NK-92 treated with Interleukin-12 subunit alpha and Interleukin-12 subunit beta, amount 100 ng/mL, for 24 hours (cell line): ENCODE measurements around the gene OGDH.
"Not testable (repeated sequence)": the region's sequence is repeated elsewhere in the genome, so short reads cannot be mapped to it uniquely, and the experiment has no call there.

Source experiments
- DNase-seq: peaks from one replicate; lab custom pipeline; 2025; lab: John Stamatoyannopoulos, UW

The OGDH gene

GRCh38 chr7:44606341-44607140 lies at the start of gene OGDH:
Gene OGDH (plus strand): TSS chr7:44606627. CDS start chr7:44624344, 17,717 bp downstream.
- peak; percentile 94 for DNase-seq

DNA sequence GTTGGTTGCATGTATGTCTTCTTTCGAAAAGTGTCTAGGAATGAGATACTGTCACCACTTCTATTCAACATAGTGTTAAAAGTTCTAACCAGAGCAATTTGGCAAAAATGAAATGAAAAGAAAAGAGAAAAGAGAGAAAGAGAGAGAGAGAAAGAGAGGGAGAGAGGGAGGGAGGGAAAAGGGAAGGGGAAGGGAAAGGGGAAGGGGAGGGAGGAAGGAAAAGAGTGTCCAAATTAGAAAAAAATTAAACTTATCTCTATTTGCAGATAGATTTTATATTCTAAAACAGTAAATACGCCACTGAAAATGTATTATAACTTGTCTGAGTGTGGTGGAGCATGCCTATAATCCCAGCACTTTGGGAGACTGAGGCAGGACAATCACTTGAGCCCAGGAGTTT lies 48.9 kb upstream of the OGDH start:
- DNase-seq: no peak

GRCh38 chr7:44559485-44559884 lies 46.9 kb upstream of the OGDH start:
- no peak for DNase-seq

- no peak for DNase-seq
Measured at GRCh38 chr7:44561481-44561880, 44.9 kb upstream of the OGDH start.

DNA sequence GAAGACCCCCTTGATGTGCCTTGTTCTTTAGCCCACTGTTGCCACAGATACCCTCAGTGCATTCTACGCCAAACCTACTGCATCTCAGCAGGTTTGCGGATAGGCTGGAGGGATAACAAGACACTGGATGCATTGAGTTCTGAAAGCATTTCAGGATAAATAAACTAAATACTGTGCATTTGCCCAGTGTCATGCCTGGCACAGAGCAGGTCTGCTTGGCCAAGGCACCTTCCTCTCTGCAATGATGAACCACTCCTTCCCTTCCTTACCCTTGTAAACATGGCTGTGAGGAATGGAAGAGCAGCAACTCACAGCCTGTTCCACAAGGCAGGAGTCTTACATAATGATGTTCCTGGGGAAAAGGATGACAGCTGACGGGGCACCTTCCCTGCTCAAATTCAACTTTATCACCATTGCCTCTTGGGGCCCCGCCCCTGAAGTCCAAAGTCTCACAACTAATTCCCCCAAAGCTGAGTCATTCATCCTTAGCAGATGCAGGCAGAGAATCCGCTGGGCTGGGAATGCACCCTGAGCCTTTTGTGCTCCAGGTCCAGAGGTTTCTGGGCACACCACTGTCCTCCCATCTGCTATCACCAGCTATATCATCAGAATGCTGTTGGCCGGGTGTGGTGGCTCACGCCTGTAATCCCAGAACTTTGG lies 44.3 kb upstream of the OGDH start:
- DNase-seq: no peak

DNA sequence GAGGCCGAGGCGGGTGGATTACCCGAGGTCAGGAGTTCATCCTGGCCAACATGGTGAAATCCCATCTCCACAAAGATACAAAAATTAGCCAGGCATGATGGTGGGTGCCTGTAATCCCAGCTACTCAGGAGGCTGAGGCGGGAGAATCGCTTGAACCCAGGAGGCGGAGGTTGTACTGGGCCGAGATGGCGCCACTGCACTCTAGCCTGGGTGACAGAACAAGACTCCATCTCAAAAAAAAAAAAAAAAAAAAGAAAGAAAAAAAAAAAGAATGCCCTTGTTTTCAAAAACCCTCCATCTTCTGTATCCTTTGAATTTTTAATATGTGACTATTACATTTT lies 43.8 kb upstream of the OGDH start:
- not testable (repeated sequence) for DNase-seq

DNA sequence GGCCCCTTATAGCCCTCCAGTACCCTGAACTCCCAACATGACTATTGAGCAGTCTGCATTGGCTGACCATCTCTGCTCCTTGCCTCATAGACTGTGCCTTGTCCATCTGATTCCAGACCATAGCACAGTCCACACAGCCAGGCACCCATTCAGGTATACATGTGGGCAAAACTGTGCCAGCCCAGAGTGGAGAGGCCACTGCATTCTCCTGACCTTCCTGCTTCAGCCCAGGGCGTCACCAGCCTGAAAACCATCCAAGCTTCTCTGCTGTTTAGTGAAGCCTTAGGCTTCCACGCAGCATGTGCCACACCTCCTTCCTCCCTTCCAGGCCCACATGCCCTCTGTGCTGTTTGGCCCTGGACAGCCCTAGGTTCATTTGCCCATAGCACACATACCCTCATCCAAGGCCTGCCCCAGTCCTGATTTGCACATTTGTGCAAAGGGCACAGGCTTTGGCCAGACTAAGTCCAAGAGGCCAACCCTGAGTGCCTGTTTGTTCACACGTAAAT lies 43.2 kb upstream of the OGDH start:
- DNase-seq: no peak

DNA sequence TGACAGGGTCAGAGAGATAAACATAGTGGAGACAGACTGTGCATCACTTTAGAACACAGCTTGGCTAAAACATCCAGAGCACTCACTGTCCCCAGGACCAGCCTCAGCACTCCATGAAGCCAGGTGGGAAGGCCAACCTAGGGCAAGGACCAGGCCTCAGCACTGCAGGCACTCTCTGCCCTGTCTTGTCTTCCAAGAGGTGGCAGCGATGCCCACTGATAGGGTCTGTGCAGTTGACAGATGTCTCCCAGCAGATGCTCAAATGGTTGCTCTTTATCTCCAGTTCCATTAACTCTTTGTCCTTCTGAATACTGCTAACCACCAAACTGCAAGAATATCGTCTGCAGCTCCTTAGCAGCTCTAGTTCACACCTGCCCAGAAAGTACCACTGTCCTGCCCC lies 41.8 kb upstream of the OGDH start:
- no peak for DNase-seq

GRCh38 chr7:44565097-44565794 lies 41.2 kb upstream of the OGDH start:
- DNase-seq: no peak

DNA sequence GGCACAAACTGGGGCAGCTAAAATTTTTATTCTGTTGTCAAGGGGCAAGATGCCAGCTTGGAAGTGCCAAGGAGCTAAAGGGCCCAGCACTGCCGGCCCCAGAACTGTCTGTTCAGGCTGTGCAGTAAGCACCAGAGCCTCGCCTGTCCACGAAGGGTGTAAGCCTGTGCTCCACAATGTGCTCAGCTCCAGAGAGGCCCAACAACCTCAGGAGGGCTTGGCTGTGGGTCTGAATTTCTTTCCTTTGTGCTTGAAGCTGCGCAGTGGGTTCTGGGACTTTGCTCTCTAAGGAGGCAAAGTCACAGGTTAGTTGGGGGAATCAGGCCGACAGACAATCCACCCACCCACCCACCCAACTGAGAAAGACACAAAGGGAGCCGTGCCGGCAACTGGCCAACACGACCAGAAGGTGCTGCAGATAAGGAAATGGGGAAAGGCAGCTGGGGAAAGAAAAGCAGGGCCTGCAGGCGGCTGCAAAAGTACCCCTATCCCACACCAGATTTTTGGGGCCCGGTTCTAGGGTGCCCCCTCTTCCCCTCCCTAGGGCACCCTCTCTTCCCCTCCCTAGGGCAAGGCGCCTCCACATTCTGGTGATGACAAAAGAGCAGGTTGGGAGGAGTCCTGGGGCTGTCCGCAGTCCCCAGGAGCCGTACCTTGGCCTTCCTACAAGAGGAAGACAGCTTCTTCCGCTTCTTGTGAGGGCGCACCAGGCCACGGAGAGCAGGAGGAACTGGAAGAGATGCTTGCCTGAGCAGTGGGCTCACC lies 40.5 kb upstream of the OGDH start:
- no peak for DNase-seq

DNA sequence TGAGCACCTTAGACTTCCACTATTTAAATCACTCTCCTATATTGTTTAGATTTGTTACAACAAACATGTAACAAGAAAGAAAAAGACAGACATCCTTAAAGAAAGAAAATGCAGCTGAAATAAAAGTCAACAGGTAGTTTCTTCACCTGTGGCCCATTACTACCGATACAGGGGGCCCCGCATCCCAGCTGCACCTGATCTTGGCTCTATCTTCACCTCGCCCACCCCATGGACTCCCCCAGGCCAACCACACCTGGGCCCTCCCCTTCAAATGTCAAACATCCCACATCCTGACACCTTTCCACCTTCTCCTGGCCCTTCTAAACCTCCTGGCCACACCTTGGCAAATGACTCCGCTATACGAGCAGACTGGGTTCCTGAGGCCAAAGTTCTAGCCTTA lies 39.7 kb upstream of the OGDH start:
- no peak for DNase-seq

DNA sequence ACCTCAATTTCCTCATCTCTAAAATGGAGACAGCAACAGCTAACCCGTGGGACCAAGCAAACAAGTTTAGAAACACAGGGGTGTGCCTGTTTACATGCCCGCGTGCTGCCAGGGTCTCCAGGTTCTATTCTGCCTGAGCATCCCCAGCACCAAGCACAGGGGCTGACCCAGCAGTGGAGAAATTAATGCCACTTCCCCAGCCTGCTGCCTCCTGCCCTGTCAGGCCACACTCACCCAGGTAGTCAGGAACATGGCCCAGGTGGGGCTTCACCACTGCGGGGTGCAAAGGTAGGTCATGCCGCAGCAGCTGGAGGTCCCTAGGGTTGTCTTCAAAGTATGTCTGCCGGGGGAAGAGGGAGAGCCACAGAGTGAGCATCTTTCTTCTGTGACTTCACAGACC lies 38.5 kb upstream of the OGDH start:
- DNase-seq: no peak

DNA sequence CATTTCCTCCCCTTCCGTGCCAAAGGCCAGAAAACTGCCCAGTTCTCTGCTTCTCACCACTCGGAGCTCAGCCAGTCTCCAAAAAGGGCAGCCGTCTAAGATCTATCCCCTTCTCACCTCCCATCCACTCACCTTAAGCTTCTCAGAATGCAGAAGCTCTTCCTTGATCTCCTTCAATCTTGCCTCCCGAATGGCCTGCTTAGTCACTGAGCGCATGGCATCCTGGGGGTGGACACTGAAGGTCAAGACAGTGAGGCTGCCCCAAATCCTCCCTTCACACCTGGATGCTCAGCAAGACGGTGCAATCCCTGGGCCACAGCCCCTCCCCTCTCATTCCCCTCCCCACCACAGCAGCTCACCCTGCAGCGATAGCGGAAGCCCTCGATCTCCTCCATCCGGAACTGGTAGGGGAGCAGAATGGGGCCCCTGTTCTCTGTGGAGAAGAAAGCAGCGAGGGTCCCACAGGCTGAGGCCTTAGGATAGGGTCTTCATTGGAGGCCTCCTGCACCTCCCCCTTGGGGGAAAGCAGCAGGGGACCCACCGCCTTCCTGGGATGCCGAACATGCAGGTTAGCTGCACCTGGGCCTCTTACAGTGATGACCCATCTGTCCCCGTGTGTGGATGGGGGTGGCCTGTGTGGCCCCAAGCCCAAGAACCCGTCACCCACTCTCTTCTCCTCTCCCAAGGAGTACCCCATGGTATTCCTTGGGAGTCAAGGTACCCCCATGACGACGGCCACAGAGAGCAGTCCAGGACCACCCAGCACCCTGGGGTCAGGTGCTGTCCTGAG lies 37.5 kb upstream of the OGDH start:
- no peak for DNase-seq

- no peak for DNase-seq
Measured at GRCh38 chr7:44569959-44570358, 36.5 kb upstream of the OGDH start.

DNA sequence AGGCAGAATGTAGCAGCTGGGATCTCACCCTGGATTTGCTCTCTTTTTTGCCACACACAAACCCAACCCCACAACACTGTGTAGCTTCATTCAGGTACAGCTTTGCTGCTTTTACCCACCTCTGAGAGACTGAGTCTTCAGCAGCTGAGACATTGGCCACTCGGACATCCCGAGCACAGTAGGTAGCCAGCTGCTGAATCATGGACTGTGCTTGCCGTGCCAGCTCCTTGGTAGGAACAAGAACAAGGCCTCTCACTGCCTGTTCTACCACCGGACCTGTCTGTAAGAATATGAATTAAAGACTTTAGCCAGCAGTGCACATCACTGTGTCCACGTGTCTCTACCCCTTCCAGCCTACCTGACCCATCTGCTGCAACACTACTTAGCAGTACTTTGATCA lies 33.7 kb upstream of the OGDH start:
- no peak for DNase-seq

- DNase-seq: peak; percentile 89
Measured at GRCh38 chr7:44573464-44574286, 32.8 kb upstream of the OGDH start, which contains the start of gene DDX56. Gene DDX56 (minus strand): TSS chr7:44573908. CDS start chr7:44573895, 13 bp downstream.

- DNase-seq: no peak
Measured at GRCh38 chr7:44574287-44574872, 32.0 kb upstream of the OGDH start.

GRCh38 chr7:44575054-44575453 lies 31.4 kb upstream of the OGDH start:
- no peak for DNase-seq

DNA sequence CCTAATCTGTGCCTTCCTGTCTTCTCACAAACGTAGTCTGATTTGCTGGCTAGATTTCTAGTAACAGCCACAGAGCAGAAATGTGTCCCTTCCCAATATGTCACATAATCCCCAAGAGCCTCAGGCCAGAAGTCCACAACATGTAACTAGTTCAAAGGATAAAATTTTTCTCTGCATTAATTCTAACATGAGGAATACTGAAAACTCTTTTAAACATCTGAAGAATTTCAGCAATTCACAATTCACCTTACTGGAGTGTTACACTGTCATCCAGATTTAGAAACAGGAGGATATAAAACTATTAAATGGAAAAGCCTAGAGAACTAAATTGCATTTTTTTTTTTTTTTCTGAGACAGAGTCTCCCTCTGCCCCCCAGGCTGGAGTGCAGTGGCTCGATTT lies 30.2 kb upstream of the OGDH start:
- DNase-seq: no peak
